CD4-positive, alpha-beta T cell treated with Interferon gamma for 1 hour (primary cell): ENCODE results near the gene C11orf21.

Experiments used
- DNase-seq: peaks from one replicate; pipeline ENCODE4 v3.0.0-alpha.2; 2020

Gene C11orf21

GRCh38 chr11:2307501-2308331 lies 6.0 kb upstream of the C11orf21 start:
- DNase-seq: no peak

- DNase-seq: no peak
These were observed 5.3 kb upstream of the C11orf21 start for GRCh38 chr11:2306877-2307500.

- no peak for DNase-seq
These were observed 4.7 kb upstream of the C11orf21 start for GRCh38 chr11:2306452-2306823.

GRCh38 chr11:2305788-2306451 lies 4.2 kb upstream of the C11orf21 start:
- no peak for DNase-seq

GRCh38 chr11:2305140-2305778 lies 3.5 kb upstream of the C11orf21 start:
- DNase-seq: peak; percentile 75

- DNase-seq: no peak
These were observed 2.9 kb upstream of the C11orf21 start for GRCh38 chr11:2304506-2305139.

- DNase-seq: no peak
These were observed 2.1 kb upstream of the C11orf21 start for GRCh38 chr11:2303627-2304505.

- DNase-seq: no peak
These were observed 1.3 kb upstream of the C11orf21 start for GRCh38 chr11:2302896-2303626.

- no peak for DNase-seq
These were observed 683 bp upstream of the C11orf21 start for GRCh38 chr11:2302306-2302895.

- no peak for DNase-seq
These were observed 635 bp downstream of the C11orf21 start for GRCh38 chr11:2300936-2301630.

GRCh38 chr11:2300290-2300935 lies 1.3 kb downstream of the C11orf21 start:
- DNase-seq: peak; percentile 37

GRCh38 chr11:2299773-2300172 lies 1.9 kb downstream of the C11orf21 start:
- DNase-seq: no peak

GRCh38 chr11:2298795-2299761 lies 2.6 kb downstream of the C11orf21 start:
- peak; percentile 35 for DNase-seq

- DNase-seq: no peak
These were observed 3.5 kb downstream of the C11orf21 start for GRCh38 chr11:2298131-2298794.

- no peak for DNase-seq
These were observed 4.1 kb downstream of the C11orf21 start for GRCh38 chr11:2297623-2298030.

GRCh38 chr11:2296913-2297622 lies 4.7 kb downstream of the C11orf21 start:
- DNase-seq: no peak
